Smooth muscle cell of bladder (primary cell): ENCODE results near the gene GBP2. TPM values are rescaled to one million over a fixed set of nuclear protein-coding genes. Genes with fewer than 3 reads are reported as not detected.

Experiments used
- total RNA-seq: library from RNA; depleted of rRNA; stranded (reverse); fragments of >200 nt; gene quantifications from 2 replicates; pipeline ENCODE4 v1.2.3, GENCODE V29; 2014

Gene GBP2, protein sequence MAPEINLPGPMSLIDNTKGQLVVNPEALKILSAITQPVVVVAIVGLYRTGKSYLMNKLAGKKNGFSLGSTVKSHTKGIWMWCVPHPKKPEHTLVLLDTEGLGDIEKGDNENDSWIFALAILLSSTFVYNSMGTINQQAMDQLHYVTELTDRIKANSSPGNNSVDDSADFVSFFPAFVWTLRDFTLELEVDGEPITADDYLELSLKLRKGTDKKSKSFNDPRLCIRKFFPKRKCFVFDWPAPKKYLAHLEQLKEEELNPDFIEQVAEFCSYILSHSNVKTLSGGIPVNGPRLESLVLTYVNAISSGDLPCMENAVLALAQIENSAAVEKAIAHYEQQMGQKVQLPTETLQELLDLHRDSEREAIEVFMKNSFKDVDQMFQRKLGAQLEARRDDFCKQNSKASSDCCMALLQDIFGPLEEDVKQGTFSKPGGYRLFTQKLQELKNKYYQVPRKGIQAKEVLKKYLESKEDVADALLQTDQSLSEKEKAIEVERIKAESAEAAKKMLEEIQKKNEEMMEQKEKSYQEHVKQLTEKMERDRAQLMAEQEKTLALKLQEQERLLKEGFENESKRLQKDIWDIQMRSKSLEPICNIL
- total RNA-seq = 67.4 and 71.0 TPM in 2 replicates

DNA sequence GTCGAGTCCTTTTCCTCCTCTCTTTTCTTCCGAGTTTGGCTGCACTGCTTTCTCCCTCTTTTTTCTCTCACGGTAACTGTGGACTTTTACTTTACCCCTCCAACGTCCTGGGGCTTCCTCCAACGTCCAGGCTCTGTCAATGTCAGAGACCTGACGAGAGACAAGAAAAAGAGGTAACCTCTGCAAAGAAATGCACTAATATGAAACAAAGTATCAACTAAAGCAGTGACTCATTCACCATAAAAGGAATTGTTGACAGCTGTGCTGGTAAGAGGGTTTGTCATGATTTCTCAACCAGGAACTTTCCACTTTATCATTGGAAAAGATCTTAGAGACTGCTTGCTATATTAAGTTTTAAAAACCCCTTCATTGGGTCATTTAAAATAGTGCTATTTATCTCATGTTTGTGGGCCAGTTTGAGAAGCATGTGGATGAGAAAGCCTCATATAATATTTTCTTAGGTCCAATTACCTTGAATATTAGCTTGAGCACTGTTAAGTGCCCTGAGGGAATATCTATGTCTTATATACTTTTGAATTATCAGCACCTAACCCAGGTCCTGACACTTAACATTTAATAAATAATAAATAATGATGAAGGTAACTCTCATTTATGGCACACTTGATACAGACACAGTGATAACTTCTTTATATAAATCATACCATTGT, at the start of gene GBP2:
TSS of gene GBP2 (minus strand) at position 202 of the 668 bp plus-strand sequence. CDS start 4,148 bp downstream, outside the sequence.

DNA sequence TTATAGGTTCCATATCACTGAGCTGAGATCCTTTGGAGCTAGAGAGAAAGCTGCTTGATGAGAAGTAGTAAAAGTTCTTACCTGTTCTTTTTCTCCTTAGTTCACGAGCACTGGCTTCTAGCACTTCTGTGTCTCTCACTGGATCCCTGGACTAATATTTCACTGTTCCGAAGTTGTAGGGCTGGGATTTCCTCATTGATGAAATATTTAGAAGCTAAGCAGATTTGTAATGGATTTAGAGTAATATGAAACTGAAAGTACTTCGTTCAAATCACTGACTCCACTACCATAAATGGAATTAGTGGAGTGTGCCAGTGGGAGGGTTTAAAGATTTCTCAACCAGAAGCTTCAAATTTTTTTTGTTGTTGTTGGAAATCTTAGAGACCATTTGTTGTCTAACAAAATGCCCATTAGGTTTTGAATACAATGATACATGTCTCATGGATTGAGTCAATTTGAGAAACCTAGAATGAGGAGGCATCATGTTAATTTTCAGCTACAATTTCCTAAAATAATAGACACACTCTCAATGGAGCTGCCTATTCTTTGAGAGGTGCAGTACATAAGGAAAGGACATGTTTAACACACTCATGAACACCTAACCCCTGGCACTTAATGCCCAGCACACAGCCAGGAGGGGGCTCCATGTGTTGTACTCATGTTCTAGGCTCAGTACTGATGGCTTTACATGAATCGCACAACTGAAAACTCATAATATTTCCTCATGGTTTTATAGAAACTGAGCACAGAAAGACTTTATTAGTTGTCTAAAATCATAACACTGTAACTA, 60.6 kb downstream of the GBP2 start, which contains the start of gene GBP1:
TSS of gene GBP1 (minus strand) at position 130 of the 790 bp plus-strand sequence. CDS start 1,974 bp downstream, outside the sequence.

Other genes starting within 250 kb of the GBP2 start
- gene GTF2B, start 234.5 kb downstream of the GBP2 start, total RNA-seq = 41.1 and 43.8 TPM in 2 replicates
- gene KYAT3, start 133.5 kb downstream of the GBP2 start, total RNA-seq = 36.2 and 45.5 TPM in 2 replicates
- gene RBMXL1, start 133.5 kb downstream of the GBP2 start, total RNA-seq = 8.0 and 8.7 TPM in 2 replicates
- gene GBP3, start 103.2 kb downstream of the GBP2 start, total RNA-seq = 23.7 and 31.0 TPM in 2 replicates
- gene GBP1, start 60.9 kb downstream of the GBP2 start, total RNA-seq = 16.5 and 26.9 TPM in 2 replicates
- gene GBP7, start 49.9 kb upstream of the GBP2 start, total RNA-seq = not detected in 2 replicates
- 2.6 and 4.5 TPM in 2 replicates for gene GBP4, start 72.8 kb upstream of the GBP2 start, total RNA-seq
- gene GBP5, start 146.7 kb upstream of the GBP2 start, total RNA-seq = 0.09 and 0.14 TPM in 2 replicates
- under 0.01 TPM in 1 of 2 replicates, not detected in the other for gene GBP6, start 237.9 kb upstream of the GBP2 start, total RNA-seq